ENCODE results near the gene BRD1.
"Not testable (repeated sequence)": the region's sequence is repeated elsewhere in the genome, so short reads cannot be mapped to it uniquely, and the experiment has no call there.

Gene BRD1

GRCh38 chr22:49783926-49784629 lies 43.6 kb downstream of the BRD1 start:
- no peak for DNase-seq (ENCODE audit: low read depth in 3 of 3)

- no peak for DNase-seq (ENCODE audit: low read depth in 3 of 3)
These were observed 44.5 kb downstream of the BRD1 start for GRCh38 chr22:49783036-49783746.

GRCh38 chr22:49781886-49782285 lies 45.8 kb downstream of the BRD1 start:
- DNase-seq (ENCODE audit: low read depth in 3 of 3) = not testable (repeated sequence)

- DNase-seq (ENCODE audit: low read depth in 3 of 3) = no peak
These were observed 46.3 kb downstream of the BRD1 start for GRCh38 chr22:49781289-49781782.

- DNase-seq (ENCODE audit: low read depth in 3 of 3) = no peak
These were observed 46.9 kb downstream of the BRD1 start for GRCh38 chr22:49780698-49781288.

- no peak for DNase-seq (ENCODE audit: low read depth in 3 of 3)
These were observed 47.6 kb downstream of the BRD1 start for GRCh38 chr22:49779853-49780697.

- no peak for DNase-seq (ENCODE audit: low read depth in 3 of 3)
These were observed 48.5 kb downstream of the BRD1 start for GRCh38 chr22:49779211-49779610.

GRCh38 chr22:49777569-49778249 lies 50.0 kb downstream of the BRD1 start:
- DNase-seq (ENCODE audit: low read depth in 3 of 3) = no peak

GRCh38 chr22:49776891-49777290 lies 50.8 kb downstream of the BRD1 start:
- DNase-seq (ENCODE audit: low read depth in 3 of 3) = no peak

- no peak for DNase-seq (ENCODE audit: low read depth in 3 of 3)
These were observed 51.7 kb downstream of the BRD1 start for GRCh38 chr22:49775867-49776511.

- DNase-seq (ENCODE audit: low read depth in 3 of 3) = no peak
These were observed 52.3 kb downstream of the BRD1 start for GRCh38 chr22:49775191-49775866.

GRCh38 chr22:49774499-49775151 lies 53.0 kb downstream of the BRD1 start:
- no peak for DNase-seq (ENCODE audit: low read depth in 3 of 3)

GRCh38 chr22:49774046-49774445 lies 53.6 kb downstream of the BRD1 start:
- DNase-seq (ENCODE audit: low read depth in 3 of 3) = no peak

- DNase-seq (ENCODE audit: low read depth in 3 of 3) = no peak
These were observed 54.1 kb downstream of the BRD1 start for GRCh38 chr22:49773531-49773930.

GRCh38 chr22:49772692-49773091 lies 55.0 kb downstream of the BRD1 start:
- no peak for DNase-seq (ENCODE audit: low read depth in 3 of 3)

GRCh38 chr22:49771266-49772065 lies 56.2 kb downstream of the BRD1 start:
- no peak for DNase-seq (ENCODE audit: low read depth in 3 of 3)

GRCh38 chr22:49770547-49771265 lies 57.0 kb downstream of the BRD1 start:
- DNase-seq (ENCODE audit: low read depth in 3 of 3) = no peak
